Large intestine (tissue), 3 donors: Measurements from ENCODE around the gene AAK1. TPM values are rescaled to one million over a fixed set of nuclear protein-coding genes. Genes with fewer than 3 reads are reported as not detected.
A peak's percentile ranks its signal among the peaks of the same experiment; 100 is the strongest.
"Not testable (repeated sequence)": the region's sequence is repeated elsewhere in the genome, so short reads cannot be mapped to it uniquely, and the experiment has no call there.

Experiments
- DNase-seq, 2 donors: peaks; one replicate each; pipeline versions ENCODE4 v3.0.0 to v3.0.0-alpha.2; 2013
- H3K27ac ChIP-seq: one replicate; pipeline ENCODE4 v1.5.1; 2013; ENCODE audit warnings: low read length
- H3K27me3 ChIP-seq: 2 replicates; pipeline ENCODE4 v1.6.1; 2013; ENCODE audit warnings: low read length; ENCODE audit not compliant: control insufficient read depth, insufficient read depth
- H3K36me3 ChIP-seq: 2 replicates; pipeline ENCODE4 v1.6.1; 2013; ENCODE audit warnings: low read length; ENCODE audit not compliant: control insufficient read depth, insufficient read depth
- H3K4me1 ChIP-seq: one replicate; pipeline ENCODE4 v1.6.1; 2013; ENCODE audit warnings: low read length; ENCODE audit not compliant: control insufficient read depth, insufficient read depth
- H3K4me3 ChIP-seq: one replicate; pipeline ENCODE4 v1.5.1; 2013; ENCODE audit warnings: low read length
- H3K9me3 ChIP-seq: one replicate; pipeline ENCODE4 v1.6.1; 2013; ENCODE audit warnings: mild to moderate bottlenecking, low read depth, low read length, moderate library complexity; ENCODE audit not compliant: control insufficient read depth
- WGBS: methylation state at CpG from one replicate; pipeline ENCODE4 v1.1.5; 2013; ENCODE audit warnings: low lambda C conversion rate; ENCODE audit not compliant: insufficient coverage; 5-methylcytosine and 5-hydroxymethylcytosine counted together
- polyA plus RNA-seq: library from polyadenylated mRNA; unstranded; fragments of 120-200 nt; gene quantifications from one replicate; pipeline ENCODE4 v1.2.1, GENCODE V29; 2013

AAK1 gene
- polyA plus RNA-seq, 1 donor: 18.6 TPM

DNA sequence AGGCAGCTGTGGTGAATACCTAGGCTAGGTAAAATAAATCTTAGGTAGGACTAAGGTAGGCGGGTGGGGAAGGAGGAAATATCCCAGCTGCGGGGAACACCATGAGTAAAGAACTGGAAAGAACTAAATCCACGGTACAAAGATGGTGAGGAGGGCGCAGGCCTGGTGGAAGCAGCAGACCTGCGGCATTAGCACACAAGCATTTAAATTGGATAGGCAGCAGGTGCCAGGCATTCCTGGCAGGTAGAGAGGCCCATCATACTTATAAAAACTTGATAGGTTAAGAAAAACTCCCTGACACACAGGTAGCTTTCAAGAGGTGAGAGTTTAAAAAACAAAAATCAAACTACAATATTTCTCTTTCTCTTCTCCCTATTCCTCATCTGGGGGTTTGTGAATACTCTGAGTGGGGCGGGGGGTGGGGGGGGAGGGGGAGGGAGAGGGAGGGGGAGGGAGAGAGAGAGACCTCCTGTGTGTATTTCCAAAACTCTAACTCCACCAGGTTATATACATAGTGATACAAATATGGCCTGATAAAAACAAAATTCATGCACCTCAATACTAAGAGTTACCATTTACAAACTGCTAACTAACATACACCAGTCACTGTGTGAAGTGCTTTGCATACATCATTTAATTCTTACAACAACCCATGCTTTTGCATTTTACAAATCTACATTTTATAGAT lies 13.5 kb downstream of the AAK1 start:
- no peaks in the 10 kb centered on the region for H3K9me3 ChIP-seq
- no peaks in the 10 kb centered on the region for H3K4me1 ChIP-seq
- H3K27me3 ChIP-seq: no peaks in the 10 kb centered on the region
- WGBS: 90% methylated on average over 2 of the region's 6 CpGs
- H3K4me3 ChIP-seq: no peak overlapping the region
- no peaks in the 10 kb centered on the region for H3K36me3 ChIP-seq
- no peak for DNase-seq
- H3K27ac ChIP-seq: no peak overlapping the region

DNA sequence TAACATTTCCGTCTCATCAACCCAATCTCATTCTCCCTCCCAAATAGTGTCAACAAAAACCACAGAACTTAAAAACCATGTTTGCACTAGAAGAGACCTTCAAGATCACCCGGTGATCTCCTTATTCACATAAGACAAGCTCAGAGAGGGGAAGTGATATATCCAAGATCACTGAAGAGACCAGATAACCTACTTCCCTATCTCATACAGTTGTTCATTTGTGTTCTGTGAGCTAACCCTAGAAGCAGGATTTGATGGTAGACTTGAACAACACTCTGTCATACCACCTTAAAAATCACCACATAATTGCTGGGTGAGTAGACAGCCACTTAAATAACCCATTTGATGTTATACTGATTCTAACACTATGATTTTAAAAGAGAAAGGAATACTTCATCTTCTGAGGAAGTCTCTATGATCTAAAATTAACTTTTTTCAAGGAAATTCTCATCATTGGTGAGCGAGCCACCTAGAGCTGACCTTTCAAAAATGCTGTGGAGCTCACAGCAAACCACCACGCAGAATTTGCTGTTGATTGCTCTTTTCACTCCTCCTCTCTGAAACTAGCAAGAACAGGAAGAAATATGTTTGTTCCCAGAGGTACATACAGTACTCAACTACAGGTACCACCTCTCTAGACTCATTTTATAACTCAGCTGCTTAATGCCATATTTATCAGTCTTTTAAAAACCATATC lies 15.1 kb downstream of the AAK1 start:
- Histone ChIP-seq H3K9me3 (no peaks in the 10 kb centered on the region), H3K36me3 (no peaks in the 10 kb centered on the region), H3K27me3 (no peaks in the 10 kb centered on the region), H3K4me1 (peaks cover 6% of the 10 kb centered on the region), H3K4me3 (no peak overlapping the region), H3K27ac (no peak overlapping the region)
- 100% methylated on average over 1 of the region's 4 CpGs for WGBS
- DNase-seq: no peak

DNA sequence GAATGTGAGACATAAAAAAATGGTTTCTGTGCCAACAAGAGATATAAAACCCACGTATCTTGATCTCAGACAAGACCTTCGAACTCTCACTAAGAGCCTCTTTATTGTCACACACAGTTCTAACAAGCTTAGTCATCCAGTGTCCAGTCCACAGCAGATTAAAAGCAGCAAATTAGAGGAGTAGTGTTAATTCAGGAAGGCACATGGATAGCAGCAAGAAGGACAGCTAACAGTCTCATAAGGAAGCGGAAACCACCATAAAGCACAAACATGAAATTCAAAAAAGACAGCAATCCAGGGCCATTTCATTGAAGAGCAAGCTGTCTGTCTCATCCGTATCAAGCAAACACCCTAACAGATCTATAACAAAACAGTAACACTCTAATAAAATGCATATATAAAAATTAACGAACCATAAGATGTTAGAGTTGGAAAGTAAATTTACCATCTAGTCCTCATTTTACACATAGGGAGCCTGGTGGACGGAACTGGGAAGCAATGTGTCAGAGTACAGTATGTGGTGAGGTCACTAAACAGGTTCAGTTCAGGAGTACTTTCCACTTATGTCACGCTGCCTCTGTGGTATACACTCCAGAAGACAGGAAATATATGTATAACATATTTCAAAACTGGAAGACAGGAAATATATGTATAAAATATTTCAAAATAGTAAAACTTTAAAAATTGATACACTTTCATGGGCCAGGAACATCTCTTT lies 18.3 kb downstream of the AAK1 start:
- H3K9me3 ChIP-seq: peaks cover 6% of the 10 kb centered on the region
- H3K4me3 ChIP-seq: no peak overlapping the region
- H3K27ac ChIP-seq: peak overlapping the region; percentile 58
- H3K4me1 ChIP-seq: peaks cover 6% of the 10 kb centered on the region
- no peaks in the 10 kb centered on the region for H3K36me3 ChIP-seq
- no CpG with 5 or more reads among the region's 7 CpGs for WGBS
- peak; percentile 64 to 87 for DNase-seq
- no peaks in the 10 kb centered on the region for H3K27me3 ChIP-seq

DNA sequence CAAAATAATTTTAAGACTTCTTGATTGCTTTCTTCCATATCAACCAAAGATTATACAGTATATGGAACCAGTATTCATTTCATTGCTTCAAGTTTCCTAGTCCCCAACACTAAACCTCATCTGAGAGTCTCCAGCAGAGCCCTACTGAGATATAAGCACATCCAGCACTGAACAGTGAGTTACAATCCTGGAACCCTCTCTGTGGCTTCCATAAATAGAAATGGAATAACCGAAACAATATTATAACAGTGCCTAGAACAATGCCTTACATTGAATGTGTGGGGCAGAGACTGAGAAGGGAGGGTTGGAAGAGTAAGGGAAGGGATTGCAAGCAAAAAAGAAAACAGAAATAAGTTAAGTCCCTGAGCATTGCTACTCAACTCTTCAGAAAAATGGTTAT lies 18.9 kb downstream of the AAK1 start:
- no peak for DNase-seq
- Histone ChIP-seq H3K27ac (peak overlapping the region; percentile 58), H3K9me3 (peaks cover 6% of the 10 kb centered on the region), H3K4me1 (peaks cover 6% of the 10 kb centered on the region), H3K27me3 (no peaks in the 10 kb centered on the region), H3K36me3 (no peaks in the 10 kb centered on the region), H3K4me3 (no peak overlapping the region)
- 80% methylated on average over 1 of the region's 1 CpG for WGBS

DNA sequence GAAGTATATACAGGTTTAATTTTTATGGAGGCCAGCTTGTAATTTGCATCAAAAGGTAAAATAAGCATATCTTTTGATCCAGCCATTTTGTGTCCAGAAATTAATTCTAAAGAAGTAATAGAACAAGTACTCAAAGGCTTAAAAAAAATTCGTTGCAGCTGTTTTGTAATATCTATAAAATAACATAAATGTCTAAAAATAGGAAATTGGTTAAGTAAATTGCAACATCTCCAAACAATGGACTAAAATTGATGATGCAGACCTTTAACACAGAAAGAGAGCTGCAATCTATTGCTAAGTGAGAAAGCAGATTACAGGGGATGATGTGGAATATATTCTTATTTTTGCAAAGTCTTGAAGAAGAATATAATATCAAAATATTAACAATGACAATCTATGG lies 19.4 kb downstream of the AAK1 start:
- H3K36me3 ChIP-seq: no peaks in the 10 kb centered on the region
- no CpG with 5 or more reads among the region's 1 CpG for WGBS
- no peak overlapping the region for H3K27ac ChIP-seq
- DNase-seq: no peak
- H3K27me3 ChIP-seq: no peaks in the 10 kb centered on the region
- peaks cover 6% of the 10 kb centered on the region for H3K9me3 ChIP-seq
- no peak overlapping the region for H3K4me3 ChIP-seq
- H3K4me1 ChIP-seq: peaks cover 6% of the 10 kb centered on the region

DNA sequence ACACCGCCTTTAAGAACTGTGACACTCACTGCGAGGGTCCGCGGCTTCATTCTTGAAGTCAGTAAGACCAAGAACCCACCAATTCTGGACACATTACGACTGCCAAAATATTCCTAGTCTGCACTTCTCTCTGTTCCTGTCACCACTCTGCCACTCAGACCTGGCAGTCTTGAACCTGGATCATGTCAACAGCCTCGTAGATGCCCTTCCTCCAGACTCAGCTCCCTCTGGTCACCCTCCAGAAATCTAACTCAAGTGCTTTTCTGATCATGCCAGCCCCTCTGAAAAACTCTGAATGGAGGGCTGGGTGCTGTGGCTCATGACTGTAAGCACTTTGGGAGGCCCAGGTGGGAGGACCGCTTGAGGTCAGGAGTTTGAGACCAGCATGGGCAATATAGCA lies 20.3 kb downstream of the AAK1 start:
- Histone ChIP-seq H3K27ac (no peak overlapping the region), H3K36me3 (no peaks in the 10 kb centered on the region), H3K4me3 (no peak overlapping the region), H3K9me3 (peaks cover 6% of the 10 kb centered on the region), H3K4me1 (peaks cover 6% of the 10 kb centered on the region), H3K27me3 (no peaks in the 10 kb centered on the region)
- DNase-seq: no peak
- WGBS: no CpG with 5 or more reads among the region's 7 CpGs

DNA sequence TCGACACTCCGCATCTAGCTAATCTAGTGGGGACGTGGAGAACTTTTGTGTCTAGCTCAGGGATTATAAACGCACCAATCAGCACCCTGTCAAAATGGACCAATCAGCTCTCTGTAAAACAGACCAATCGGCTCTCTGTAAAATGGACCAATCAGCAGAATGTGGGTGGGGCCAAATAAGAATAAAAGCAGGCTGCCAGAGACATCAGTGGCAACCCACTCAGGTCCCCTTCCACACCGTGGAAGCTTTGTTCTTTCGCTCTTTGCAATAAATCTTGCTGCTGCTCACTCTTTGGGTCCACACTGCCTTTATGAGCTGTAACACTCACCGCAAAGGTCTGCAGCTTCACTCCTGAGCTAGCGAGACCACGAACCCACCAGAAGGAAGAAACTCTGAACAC lies 20.7 kb downstream of the AAK1 start:
- H3K4me1 ChIP-seq: not testable (repeated sequence)

DNA sequence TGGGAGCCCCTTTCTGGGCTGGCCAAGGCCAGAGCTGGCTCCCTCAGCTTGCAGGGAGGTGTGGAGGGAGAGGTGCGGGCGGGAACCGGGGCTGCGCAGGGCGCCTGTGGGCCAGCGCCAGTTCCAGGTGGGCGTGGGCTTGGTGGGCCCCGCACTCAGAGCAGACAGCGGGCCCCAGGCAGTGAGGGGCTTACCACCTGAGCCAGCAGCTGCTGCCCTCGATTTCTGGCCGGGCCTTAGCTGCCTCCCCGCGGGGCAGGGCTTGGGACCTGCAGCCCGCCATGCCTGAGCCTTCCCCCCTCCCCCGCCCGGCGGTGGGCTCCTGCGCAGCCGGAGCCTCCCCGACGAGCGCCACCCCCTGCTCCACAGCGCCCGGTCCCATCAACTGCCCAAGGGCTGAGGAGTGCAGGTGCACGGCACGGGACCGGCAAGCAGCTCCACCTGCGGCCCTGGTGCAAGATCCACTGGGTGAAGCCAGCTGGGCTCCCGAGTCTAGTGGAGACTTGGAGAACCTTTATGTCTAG lies 21.5 kb downstream of the AAK1 start:
- WGBS: no CpG with 5 or more reads among the region's 29 CpGs
- H3K4me3 ChIP-seq, H3K9me3 ChIP-seq, DNase-seq, H3K4me1 ChIP-seq, H3K27me3 ChIP-seq, H3K36me3 ChIP-seq, H3K27ac ChIP-seq: not testable (repeated sequence)

More for the DNA sequence above, 20.7 kb downstream of the AAK1 start:
- WGBS: no CpG with 5 or more reads among the region's 10 CpGs
- H3K36me3 ChIP-seq, H3K27ac ChIP-seq, H3K9me3 ChIP-seq, H3K4me3 ChIP-seq, DNase-seq, H3K27me3 ChIP-seq: not testable (repeated sequence)

DNA sequence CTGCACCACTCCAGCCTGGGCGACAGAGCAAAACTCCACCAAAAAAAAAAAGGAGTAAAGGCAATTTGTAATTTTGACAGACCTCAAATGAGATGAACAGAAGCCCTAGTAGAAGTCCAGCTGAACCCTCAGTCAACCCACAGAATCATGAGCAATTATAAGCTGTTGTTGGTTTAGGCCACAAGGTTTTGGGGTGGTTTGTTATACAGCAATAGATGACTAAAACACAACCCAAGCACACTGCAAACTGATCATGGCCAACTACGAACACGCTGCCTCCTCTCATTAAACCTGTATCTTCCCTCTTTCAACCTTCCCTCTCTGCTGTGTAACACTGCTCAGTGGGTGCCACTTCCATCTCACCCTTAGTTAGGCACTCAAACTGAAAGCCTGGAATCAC lies 22.1 kb downstream of the AAK1 start:
- no peaks in the 10 kb centered on the region for H3K27me3 ChIP-seq
- no peak for DNase-seq
- no peak overlapping the region for H3K27ac ChIP-seq
- no CpG with 5 or more reads among the region's 3 CpGs for WGBS
- H3K36me3 ChIP-seq: no peaks in the 10 kb centered on the region
- H3K4me1 ChIP-seq: peaks cover 6% of the 10 kb centered on the region
- H3K9me3 ChIP-seq: peaks cover 6% of the 10 kb centered on the region
- H3K4me3 ChIP-seq: no peak overlapping the region

DNA sequence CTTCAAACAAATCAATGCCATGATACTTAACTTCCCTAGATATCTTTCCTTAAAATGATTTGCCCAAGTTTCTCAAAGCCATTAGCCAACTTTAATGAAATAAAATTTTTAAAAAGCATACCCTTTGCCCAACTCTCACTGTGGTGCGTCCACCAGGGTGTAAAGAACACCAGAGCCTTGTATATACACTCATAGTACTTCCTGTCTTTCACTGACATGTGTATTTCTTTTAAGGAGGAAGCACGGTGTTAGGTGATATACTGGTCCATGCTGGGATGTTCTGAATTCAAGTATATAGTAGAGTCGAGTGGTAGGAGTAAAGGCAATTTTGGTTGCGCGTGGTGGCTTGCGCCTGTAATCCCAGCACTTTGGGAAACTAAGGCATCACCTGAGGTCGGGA lies 22.7 kb downstream of the AAK1 start:
- Histone ChIP-seq H3K4me3 (no peak overlapping the region), H3K4me1 (peaks cover 6% of the 10 kb centered on the region), H3K27me3 (no peaks in the 10 kb centered on the region), H3K36me3 (no peaks in the 10 kb centered on the region), H3K27ac (no peak overlapping the region), H3K9me3 (peaks cover 6% of the 10 kb centered on the region)
- DNase-seq: no peak
- WGBS: 100% methylated on average over 1 of the region's 7 CpGs
